ENCODE data around the gene GPC5. TPM values are rescaled to one million over a fixed set of nuclear protein-coding genes. Genes with fewer than 3 reads are reported as not detected.

Gene GPC5
- total RNA-seq, 3 donors from 2014 or later = 0.13 to 0.16 TPM; not detected in 1

DNA sequence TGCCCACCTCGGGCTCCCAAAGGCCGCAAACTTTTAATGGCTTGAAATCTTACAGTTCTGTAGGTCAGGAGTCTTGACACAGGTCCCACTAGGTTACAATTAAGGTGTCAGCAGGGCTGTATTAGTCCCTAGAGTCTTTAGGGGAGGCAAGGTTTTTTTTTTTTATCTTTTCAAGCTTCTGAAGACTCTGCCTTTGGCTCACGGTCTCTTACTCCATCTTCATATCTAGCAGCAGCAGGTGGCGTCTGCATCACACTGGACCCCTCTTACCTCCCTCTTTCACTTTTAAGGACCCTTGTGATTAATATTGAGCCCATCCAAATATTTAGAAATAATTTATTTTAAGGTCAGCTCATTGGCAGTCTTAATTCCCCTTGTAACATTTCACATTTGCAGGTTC lies 39.3 kb upstream of the GPC5 start:
- Mint-ChIP-seq H3K9me3 (no peaks in the 10 kb centered on the region), H3K4me3 (no peak overlapping the region), H3K27me3 (ENCODE audit: low read depth) (no peaks in the 10 kb centered on the region), H3K4me1 (ENCODE audit: low read depth) (peaks cover 19% of the 10 kb centered on the region), H3K36me3 (ENCODE audit: insufficient read depth) (peaks cover 35% of the 10 kb centered on the region)
- DNase-seq = no peak
- ATAC-seq = no peak

DNA sequence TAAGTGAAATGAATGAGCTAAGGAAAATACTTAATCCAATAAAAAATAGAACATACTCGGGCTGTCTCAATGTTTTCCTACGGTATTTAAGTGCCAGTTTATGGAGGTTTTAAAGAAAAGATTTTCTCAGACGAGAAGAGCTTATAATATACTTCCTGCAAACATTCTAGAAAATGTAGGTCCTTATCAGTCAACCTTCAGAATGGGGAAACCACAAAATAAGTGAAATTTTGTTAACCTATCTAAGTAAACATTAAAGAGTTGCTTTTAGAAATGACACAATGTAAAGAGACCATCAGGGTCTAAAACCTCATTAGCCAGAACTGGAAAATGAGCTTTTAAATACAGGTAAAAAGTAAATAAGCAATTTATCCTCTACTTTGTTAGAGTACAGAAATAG lies 38.8 kb upstream of the GPC5 start:
- Mint-ChIP-seq H3K9me3 (no peaks in the 10 kb centered on the region), H3K4me1 (ENCODE audit: low read depth) (peaks cover 19% of the 10 kb centered on the region), H3K4me3 (no peak overlapping the region), H3K36me3 (ENCODE audit: insufficient read depth) (peaks cover 30% of the 10 kb centered on the region), H3K27me3 (ENCODE audit: low read depth) (no peaks in the 10 kb centered on the region)
- no peak for DNase-seq
- ATAC-seq = no peak

DNA sequence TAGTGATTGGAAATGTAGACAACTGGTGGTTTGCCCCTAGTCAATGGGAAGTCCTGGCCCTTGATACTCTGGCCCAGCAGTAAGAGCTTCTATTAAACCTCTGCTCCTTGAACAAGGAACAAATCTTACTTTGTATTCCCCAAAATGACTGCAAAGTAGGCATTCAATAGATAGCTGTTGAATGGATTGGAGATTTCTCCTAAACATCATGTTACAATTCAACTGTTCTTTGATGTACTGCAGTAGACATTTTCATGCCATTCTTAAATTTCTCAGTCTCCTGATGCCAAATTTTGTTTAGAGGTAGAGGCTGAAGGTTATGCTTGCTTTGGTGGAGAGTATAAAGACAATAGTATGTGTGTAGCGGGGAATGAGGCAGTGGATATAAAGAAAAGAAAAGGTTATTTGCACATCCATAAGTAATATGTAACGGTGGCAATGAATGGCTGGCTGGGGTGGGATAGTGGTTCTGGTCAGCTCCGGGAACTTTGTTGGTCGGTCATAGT lies 38.1 kb upstream of the GPC5 start:
- ATAC-seq = no peak
- H3K27me3 Mint-ChIP-seq (ENCODE audit: low read depth) = no peaks in the 10 kb centered on the region
- peaks cover 16% of the 10 kb centered on the region for H3K4me1 Mint-ChIP-seq (ENCODE audit: low read depth)
- no peaks in the 10 kb centered on the region for H3K9me3 Mint-ChIP-seq
- no peak overlapping the region for H3K4me3 Mint-ChIP-seq
- peaks cover 27% of the 10 kb centered on the region for H3K36me3 Mint-ChIP-seq (ENCODE audit: insufficient read depth)
- DNase-seq = no peak

- H3K9me3 Mint-ChIP-seq = no peaks in the 10 kb centered on the region
- H3K36me3 Mint-ChIP-seq (ENCODE audit: insufficient read depth) = peaks cover 15% of the 10 kb centered on the region
- no peak for DNase-seq
- peaks cover 6% of the 10 kb centered on the region for H3K4me1 Mint-ChIP-seq (ENCODE audit: low read depth)
- H3K4me3 Mint-ChIP-seq = no peak overlapping the region
- H3K27me3 Mint-ChIP-seq (ENCODE audit: low read depth) = no peaks in the 10 kb centered on the region
- no peak for ATAC-seq
Observed at GRCh38 chr13:91361755-91362271, 36.6 kb upstream of the GPC5 start.

DNA sequence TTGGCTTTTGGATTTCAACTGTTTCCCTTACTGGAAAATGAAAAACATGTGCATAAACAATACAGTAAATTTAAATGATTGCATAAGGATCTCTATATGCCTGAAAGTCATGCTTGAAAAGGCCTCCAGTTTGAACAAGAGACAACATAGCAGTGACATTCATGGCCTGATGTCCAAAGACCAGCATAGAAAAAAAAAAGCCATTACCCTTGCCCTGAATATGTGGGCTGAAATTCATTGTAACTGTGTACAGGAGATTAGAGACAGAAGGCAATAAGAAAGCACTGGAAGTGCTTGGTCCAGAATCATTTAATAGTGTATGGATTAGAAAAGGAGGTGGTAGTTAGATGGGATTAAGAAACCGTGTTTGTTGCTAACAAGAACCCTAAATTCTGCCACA lies 35.5 kb upstream of the GPC5 start:
- peaks cover 5% of the 10 kb centered on the region for H3K4me1 Mint-ChIP-seq (ENCODE audit: low read depth)
- H3K36me3 Mint-ChIP-seq (ENCODE audit: insufficient read depth) = peaks cover 8% of the 10 kb centered on the region
- no peaks in the 10 kb centered on the region for H3K9me3 Mint-ChIP-seq
- H3K4me3 Mint-ChIP-seq = no peak overlapping the region
- H3K27me3 Mint-ChIP-seq (ENCODE audit: low read depth) = no peaks in the 10 kb centered on the region
- ATAC-seq (no peak), DNase-seq (no peak)

- peak; percentile 15 to 19 for ATAC-seq
- no peaks in the 10 kb centered on the region for H3K9me3 Mint-ChIP-seq
- peaks cover 2% of the 10 kb centered on the region for H3K36me3 Mint-ChIP-seq (ENCODE audit: insufficient read depth)
Observed at GRCh38 chr13:91368101-91368500, 30.3 kb upstream of the GPC5 start.

DNA sequence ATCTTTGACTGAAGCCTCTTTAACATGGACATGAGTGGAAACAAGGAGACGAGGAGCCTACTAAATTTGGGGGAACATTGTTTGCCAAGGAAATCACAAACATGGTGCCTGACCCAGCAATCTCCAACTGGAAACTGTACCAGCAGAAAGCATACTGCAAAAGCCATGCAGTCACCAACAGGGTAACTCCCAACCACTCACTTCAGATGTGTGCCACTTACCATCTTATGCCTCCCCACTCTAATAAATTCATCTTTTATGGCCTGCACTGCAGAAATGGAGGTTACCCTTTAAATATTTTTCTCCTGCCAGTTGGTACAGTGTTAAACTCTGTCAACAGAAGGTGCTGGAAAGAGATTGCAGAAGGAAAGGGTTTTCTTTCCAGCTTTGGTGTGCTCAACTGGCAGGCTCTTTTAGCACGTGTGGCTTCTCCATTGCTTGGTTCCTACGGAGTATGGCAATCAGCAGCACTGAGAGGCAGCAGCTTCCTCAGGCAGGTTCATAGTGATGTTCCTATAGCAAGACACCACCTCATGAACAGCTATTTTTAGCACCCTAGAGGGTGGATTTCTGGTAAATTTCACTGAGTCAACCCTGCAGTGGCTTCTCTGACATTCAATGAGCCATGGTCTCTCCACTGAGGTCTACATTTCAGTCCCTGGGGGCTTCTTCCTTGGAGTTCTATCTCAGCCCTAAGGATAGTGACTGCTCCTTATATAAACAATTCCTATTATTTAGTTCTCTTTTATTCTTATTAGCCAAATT lies 29.6 kb upstream of the GPC5 start:
- Mint-ChIP-seq H3K4me3 (peak overlapping the region; percentile 52), H3K27me3 (ENCODE audit: low read depth) (peaks cover 4% of the 10 kb centered on the region), H3K9me3 (no peaks in the 10 kb centered on the region), H3K36me3 (ENCODE audit: insufficient read depth) (peaks cover 2% of the 10 kb centered on the region), H3K4me1 (ENCODE audit: low read depth) (peaks cover 18% of the 10 kb centered on the region)
- ATAC-seq (peak; percentile 81 to 83), DNase-seq (no peak)

More at GRCh38 chr13:91368101-91368500, 30.3 kb upstream of the GPC5 start:
- Mint-ChIP-seq H3K4me3 (no peak overlapping the region), H3K4me1 (ENCODE audit: low read depth) (peaks cover 18% of the 10 kb centered on the region), H3K27me3 (ENCODE audit: low read depth) (peaks cover 4% of the 10 kb centered on the region)
- no peak for DNase-seq

GRCh38 chr13:91369441-91369831 lies 29.0 kb upstream of the GPC5 start:
- H3K9me3 Mint-ChIP-seq = no peaks in the 10 kb centered on the region
- H3K4me1 Mint-ChIP-seq (ENCODE audit: low read depth) = peaks cover 18% of the 10 kb centered on the region
- H3K27me3 Mint-ChIP-seq (ENCODE audit: low read depth) = peaks cover 7% of the 10 kb centered on the region
- ATAC-seq = peak; percentile 66 to 79
- H3K36me3 Mint-ChIP-seq (ENCODE audit: insufficient read depth) = peaks cover 2% of the 10 kb centered on the region
- no peak overlapping the region for H3K4me3 Mint-ChIP-seq
- DNase-seq = no peak

- Mint-ChIP-seq H3K36me3 (ENCODE audit: insufficient read depth) (peaks cover 2% of the 10 kb centered on the region), H3K4me1 (ENCODE audit: low read depth) (peaks cover 22% of the 10 kb centered on the region)
- ATAC-seq = no peak
Observed at GRCh38 chr13:91370501-91370900, 27.9 kb upstream of the GPC5 start.

DNA sequence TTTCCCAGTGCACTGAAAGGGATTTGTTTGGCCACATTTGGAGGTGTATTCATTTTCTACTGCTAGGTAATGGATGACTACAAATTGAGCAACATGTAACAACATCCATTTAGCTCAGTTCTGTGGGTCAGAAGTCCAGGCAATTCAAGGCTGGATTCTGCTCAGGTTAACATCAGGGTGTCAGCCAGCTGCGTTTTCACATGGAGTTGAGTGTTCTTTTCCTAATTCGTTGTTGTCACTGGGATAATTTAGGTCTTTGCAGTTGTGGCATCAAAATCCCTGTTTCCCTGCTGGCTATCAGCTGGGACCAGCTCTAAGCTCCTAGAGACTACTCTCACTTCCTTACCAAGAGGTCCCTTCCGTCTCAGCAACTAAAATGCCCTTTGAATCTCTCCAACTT lies 25.5 kb upstream of the GPC5 start:
- H3K36me3 Mint-ChIP-seq (ENCODE audit: insufficient read depth) = no peaks in the 10 kb centered on the region
- ATAC-seq (no peak), DNase-seq (no peak)
- H3K27me3 Mint-ChIP-seq (ENCODE audit: low read depth) = peaks cover 11% of the 10 kb centered on the region
- H3K4me3 Mint-ChIP-seq = no peak overlapping the region
- H3K9me3 Mint-ChIP-seq = no peaks in the 10 kb centered on the region
- H3K4me1 Mint-ChIP-seq (ENCODE audit: low read depth) = peaks cover 19% of the 10 kb centered on the region

More at GRCh38 chr13:91370501-91370900, 27.9 kb upstream of the GPC5 start:
- no peak for DNase-seq
- Mint-ChIP-seq H3K27me3 (ENCODE audit: low read depth) (peaks cover 11% of the 10 kb centered on the region), H3K4me3 (no peak overlapping the region), H3K9me3 (no peaks in the 10 kb centered on the region)

DNA sequence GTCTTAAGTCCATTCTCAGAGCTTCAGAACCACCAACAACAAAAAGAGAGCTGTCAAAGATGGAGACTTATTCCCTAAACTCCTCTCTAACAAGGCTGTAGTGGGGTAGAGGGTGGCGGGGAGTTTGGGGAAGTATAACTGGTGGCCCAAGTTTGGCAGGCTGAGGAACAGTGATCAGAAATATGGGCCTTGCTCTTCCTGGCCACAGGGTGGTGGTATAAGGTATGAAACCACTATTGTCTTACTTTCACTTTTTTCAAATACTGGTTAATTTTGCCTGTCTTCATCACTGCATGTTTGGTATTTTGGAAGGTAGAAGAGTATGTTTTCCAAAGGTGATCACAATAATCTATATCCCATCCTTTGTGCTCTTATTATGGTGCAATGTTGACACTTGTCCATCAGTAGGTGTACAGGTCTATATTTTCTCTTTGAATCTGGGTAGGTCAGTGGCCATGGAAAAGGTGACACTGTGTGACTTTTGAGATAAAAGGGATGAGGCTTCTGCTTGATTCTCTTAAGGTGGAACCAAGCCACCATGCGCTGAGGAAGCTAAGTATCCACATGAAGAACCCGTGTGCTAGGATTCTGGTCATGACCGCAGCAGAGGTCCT lies 23.2 kb upstream of the GPC5 start:
- Mint-ChIP-seq H3K36me3 (ENCODE audit: insufficient read depth) (no peaks in the 10 kb centered on the region), H3K4me1 (ENCODE audit: low read depth) (peaks cover 4% of the 10 kb centered on the region), H3K4me3 (no peak overlapping the region), H3K27me3 (ENCODE audit: low read depth) (peaks cover 11% of the 10 kb centered on the region), H3K9me3 (peaks cover 2% of the 10 kb centered on the region)
- DNase-seq = no peak
- peak; percentile 79 to 82 for ATAC-seq

- H3K27me3 Mint-ChIP-seq (ENCODE audit: low read depth) = peaks cover 8% of the 10 kb centered on the region
- peaks cover 2% of the 10 kb centered on the region for H3K9me3 Mint-ChIP-seq
- DNase-seq = no peak
- H3K4me1 Mint-ChIP-seq (ENCODE audit: low read depth) = no peaks in the 10 kb centered on the region
- no peak for ATAC-seq
- no peak overlapping the region for H3K4me3 Mint-ChIP-seq
- H3K36me3 Mint-ChIP-seq (ENCODE audit: insufficient read depth) = no peaks in the 10 kb centered on the region
Observed at GRCh38 chr13:91381371-91381770, 17.1 kb upstream of the GPC5 start.

DNA sequence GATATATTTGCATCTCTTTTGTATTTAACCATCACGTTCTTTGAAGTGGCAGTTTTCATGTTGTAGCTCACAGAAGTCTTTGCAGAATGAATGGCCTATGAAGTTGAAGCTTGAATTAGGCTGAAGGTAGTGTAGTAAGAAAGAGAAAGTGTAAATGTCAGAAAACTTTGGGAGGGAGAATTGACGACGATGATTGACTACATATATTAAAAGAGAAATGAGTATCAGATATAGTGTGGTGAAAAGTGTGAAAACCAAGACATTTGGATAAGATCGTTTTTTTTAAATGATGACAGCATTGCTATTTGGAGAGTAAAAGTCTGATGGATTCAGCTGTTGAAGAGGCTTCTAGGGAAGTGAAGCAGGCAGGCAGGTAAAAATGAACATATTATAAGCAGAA lies 14.6 kb upstream of the GPC5 start:
- DNase-seq = no peak
- Mint-ChIP-seq H3K27me3 (ENCODE audit: low read depth) (peaks cover 18% of the 10 kb centered on the region), H3K36me3 (ENCODE audit: insufficient read depth) (no peaks in the 10 kb centered on the region), H3K9me3 (peaks cover 2% of the 10 kb centered on the region), H3K4me1 (ENCODE audit: low read depth) (no peaks in the 10 kb centered on the region), H3K4me3 (no peak overlapping the region)
- peak in 1 of 2 donors; percentile 48 for ATAC-seq

GRCh38 chr13:91384896-91385295 lies 13.5 kb upstream of the GPC5 start:
- H3K4me3 Mint-ChIP-seq = no peak overlapping the region
- H3K36me3 Mint-ChIP-seq (ENCODE audit: insufficient read depth) = no peaks in the 10 kb centered on the region
- DNase-seq = no peak
- no peak for ATAC-seq
- H3K9me3 Mint-ChIP-seq = no peaks in the 10 kb centered on the region
- H3K27me3 Mint-ChIP-seq (ENCODE audit: low read depth) = peaks cover 25% of the 10 kb centered on the region
- H3K4me1 Mint-ChIP-seq (ENCODE audit: low read depth) = no peaks in the 10 kb centered on the region

- Mint-ChIP-seq H3K9me3 (no peaks in the 10 kb centered on the region), H3K4me3 (no peak overlapping the region), H3K36me3 (ENCODE audit: insufficient read depth) (no peaks in the 10 kb centered on the region), H3K4me1 (ENCODE audit: low read depth) (no peaks in the 10 kb centered on the region), H3K27me3 (ENCODE audit: low read depth) (peaks cover 44% of the 10 kb centered on the region)
- DNase-seq = no peak
- no peak for ATAC-seq
Observed at GRCh38 chr13:91389186-91389585, 9.2 kb upstream of the GPC5 start.

All from activated T-cell treated with anti-CD3 and anti-CD28 coated beads, Interleukin-2, amount 50 U/mL, for 4 hours (primary cell).